Natural killer cell (primary cell): ENCODE results near the gene ATP1B1. TPM values are rescaled to one million over a fixed set of nuclear protein-coding genes. Genes with fewer than 3 reads are reported as not detected.

Source experiments
- ATAC-seq, 3 donors: fragments of 150-1000 bp in 2 of 3; fragments of 200-7000 bp in 1 of 3; cut with Tn5 transposase; 1 replicate in 1 of 3; 2 replicates in 2 of 3; pipeline ENCODE4 v1.10.0; 2021; ENCODE audit warnings: mild to moderate bottlenecking in 2 of 3, moderate library complexity in 2 of 3
- DNase-seq, 2 donors: peaks; one replicate each; pipeline versions ENCODE4 v3.0.0 to v3.0.0-alpha.2; 2013 to 2021; ENCODE audit warnings: mixed read lengths in 1 of 2
- H3K27ac ChIP-seq: one replicate; pipeline ENCODE4 v1.5.1; 2013; ENCODE audit warnings: mild to moderate bottlenecking, low read length
- H3K27me3 ChIP-seq: one replicate; pipeline ENCODE4 v1.6.1; 2013; ENCODE audit warnings: low read length; ENCODE audit not compliant: control insufficient read depth, insufficient read depth
- H3K36me3 ChIP-seq: one replicate; pipeline ENCODE4 v1.6.1; 2013; ENCODE audit warnings: low read length; ENCODE audit not compliant: control insufficient read depth, insufficient read depth
- H3K4me1 ChIP-seq: one replicate; pipeline ENCODE4 v1.6.1; 2013; ENCODE audit warnings: low read length; ENCODE audit not compliant: control insufficient read depth, insufficient read depth
- H3K4me3 ChIP-seq: one replicate; pipeline ENCODE4 v1.5.1; 2013; ENCODE audit warnings: low read length
- H3K9me3 ChIP-seq: one replicate; pipeline ENCODE4 v1.6.1; 2013; ENCODE audit warnings: low read length; ENCODE audit not compliant: control insufficient read depth, insufficient read depth
- H3K27ac Mint-ChIP-seq, 2 donors: one replicate each; pipeline ENCODE4 v1.8.0; 2022; ENCODE audit warnings: mild to moderate bottlenecking in 2 of 2, mixed read lengths in 2 of 2, moderate library complexity in 1 of 2
- H3K27me3 Mint-ChIP-seq, 2 donors: one replicate each; pipeline ENCODE4 v1.8.0; 2022; ENCODE audit warnings: low read depth in 2 of 2, mixed read lengths in 2 of 2
- H3K36me3 Mint-ChIP-seq: one replicate; pipeline ENCODE4 v1.8.0; 2022; ENCODE audit warnings: mixed read lengths
- H3K4me1 Mint-ChIP-seq, 2 donors: one replicate each; pipeline ENCODE4 v1.8.0; 2022; ENCODE audit warnings: mixed read lengths in 2 of 2
- H3K4me3 Mint-ChIP-seq: one replicate; pipeline ENCODE4 v1.8.0; 2022; ENCODE audit warnings: mild to moderate bottlenecking, moderate library complexity, mixed read lengths
- H3K9me3 Mint-ChIP-seq, 2 donors: one replicate each; pipeline ENCODE4 v1.8.0; 2022; ENCODE audit warnings: mixed read lengths in 2 of 2
- WGBS: methylation state at CpG from one replicate; pipeline ENCODE4 v1.1.7; 2013; ENCODE audit warnings: missing lambda C conversion rate; ENCODE audit not compliant: insufficient coverage; 5-methylcytosine and 5-hydroxymethylcytosine counted together
- intact Hi-C: fragments of 100-400 bp; cut with micrococcal nuclease; formaldehyde crosslinking; loops from one replicate; pipeline ENCODE4 v1.14.2; 2022
- total RNA-seq, 4 donors: library from RNA; stranded (reverse); fragments of 120-200 nt in 1 of 4; gene quantifications; one replicate each; pipeline versions ENCODE4 v1.2.3 to v1.2.4, GENCODE V29; 2013 to 2022
- TF ChIP-seq, protein P1 (sequence below): fragments of 200-600 bp; IDR thresholded peaks from one replicate; pipeline ENCODE4 v1.8.0; 2022; ENCODE audit warnings: antibody characterized with exemption

ATP1B1 gene
- total RNA-seq, 3 donors from 2014 or later (not counting 1 experiment from before 2014, with no cell fraction given) = 3.4 to 10.4 (median 4.9) TPM

GRCh38 chr1:169155675-169156074, 49.2 kb downstream of the ATP1B1 start:
- intact Hi-C loops = no loop called here
- Mint-ChIP-seq H3K27ac (no peak overlapping the region), H3K4me1 (no peaks in the 10 kb centered on the region), H3K9me3 (no peaks in the 10 kb centered on the region), H3K27me3 (no peaks in the 10 kb centered on the region), H3K4me3 (no peak overlapping the region), H3K36me3 (no peaks in the 10 kb centered on the region)
- ATAC-seq = no peak
- Histone ChIP-seq H3K36me3 (no peaks in the 10 kb centered on the region), H3K9me3 (no peaks in the 10 kb centered on the region), H3K27ac (no peak overlapping the region), H3K27me3 (no peaks in the 10 kb centered on the region), H3K4me1 (no peaks in the 10 kb centered on the region), H3K4me3 (no peak overlapping the region)
- 63% methylated on average over 1 of the region's 1 CpG for WGBS
- DNase-seq = no peak
- TF ChIP-seq, protein P1, sequence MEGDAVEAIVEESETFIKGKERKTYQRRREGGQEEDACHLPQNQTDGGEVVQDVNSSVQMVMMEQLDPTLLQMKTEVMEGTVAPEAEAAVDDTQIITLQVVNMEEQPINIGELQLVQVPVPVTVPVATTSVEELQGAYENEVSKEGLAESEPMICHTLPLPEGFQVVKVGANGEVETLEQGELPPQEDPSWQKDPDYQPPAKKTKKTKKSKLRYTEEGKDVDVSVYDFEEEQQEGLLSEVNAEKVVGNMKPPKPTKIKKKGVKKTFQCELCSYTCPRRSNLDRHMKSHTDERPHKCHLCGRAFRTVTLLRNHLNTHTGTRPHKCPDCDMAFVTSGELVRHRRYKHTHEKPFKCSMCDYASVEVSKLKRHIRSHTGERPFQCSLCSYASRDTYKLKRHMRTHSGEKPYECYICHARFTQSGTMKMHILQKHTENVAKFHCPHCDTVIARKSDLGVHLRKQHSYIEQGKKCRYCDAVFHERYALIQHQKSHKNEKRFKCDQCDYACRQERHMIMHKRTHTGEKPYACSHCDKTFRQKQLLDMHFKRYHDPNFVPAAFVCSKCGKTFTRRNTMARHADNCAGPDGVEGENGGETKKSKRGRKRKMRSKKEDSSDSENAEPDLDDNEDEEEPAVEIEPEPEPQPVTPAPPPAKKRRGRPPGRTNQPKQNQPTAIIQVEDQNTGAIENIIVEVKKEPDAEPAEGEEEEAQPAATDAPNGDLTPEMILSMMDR = no peak

DNA sequence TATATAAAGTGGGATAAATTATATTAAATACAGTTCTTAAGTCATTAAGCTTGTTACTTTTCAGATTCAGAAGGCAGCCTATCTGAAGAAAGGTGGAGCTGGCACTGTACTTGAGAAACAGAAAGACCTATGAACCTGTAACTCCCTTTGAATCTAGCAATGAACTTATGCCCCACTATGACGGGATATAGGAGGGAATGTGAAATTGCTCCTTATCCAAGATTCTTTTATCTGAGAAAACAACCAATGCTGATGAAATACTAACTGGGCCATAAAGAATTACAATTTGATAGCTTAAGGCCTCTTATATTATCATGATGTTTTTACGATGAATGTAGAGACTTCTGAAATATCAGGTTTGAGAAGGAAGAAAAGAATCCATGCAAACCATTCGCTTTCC, 50.1 kb downstream of the ATP1B1 start:
- no peak overlapping the region for H3K4me3 Mint-ChIP-seq
- DNase-seq (no peak), ATAC-seq (no peak)
- H3K27me3 Mint-ChIP-seq = no peaks in the 10 kb centered on the region
- WGBS = 100% methylated on average over 2 of the region's 3 CpGs
- Histone ChIP-seq H3K4me3 (no peak overlapping the region), H3K27me3 (no peaks in the 10 kb centered on the region), H3K36me3 (no peaks in the 10 kb centered on the region), H3K4me1 (no peaks in the 10 kb centered on the region), H3K27ac (no peak overlapping the region), H3K9me3 (no peaks in the 10 kb centered on the region)
- no peaks in the 10 kb centered on the region for H3K9me3 Mint-ChIP-seq
- no peak overlapping the region for H3K27ac Mint-ChIP-seq
- no peaks in the 10 kb centered on the region for H3K36me3 Mint-ChIP-seq
- H3K4me1 Mint-ChIP-seq = no peaks in the 10 kb centered on the region
- TF ChIP-seq, protein P1 = no peak
- intact Hi-C loops = no loop called here

DNA sequence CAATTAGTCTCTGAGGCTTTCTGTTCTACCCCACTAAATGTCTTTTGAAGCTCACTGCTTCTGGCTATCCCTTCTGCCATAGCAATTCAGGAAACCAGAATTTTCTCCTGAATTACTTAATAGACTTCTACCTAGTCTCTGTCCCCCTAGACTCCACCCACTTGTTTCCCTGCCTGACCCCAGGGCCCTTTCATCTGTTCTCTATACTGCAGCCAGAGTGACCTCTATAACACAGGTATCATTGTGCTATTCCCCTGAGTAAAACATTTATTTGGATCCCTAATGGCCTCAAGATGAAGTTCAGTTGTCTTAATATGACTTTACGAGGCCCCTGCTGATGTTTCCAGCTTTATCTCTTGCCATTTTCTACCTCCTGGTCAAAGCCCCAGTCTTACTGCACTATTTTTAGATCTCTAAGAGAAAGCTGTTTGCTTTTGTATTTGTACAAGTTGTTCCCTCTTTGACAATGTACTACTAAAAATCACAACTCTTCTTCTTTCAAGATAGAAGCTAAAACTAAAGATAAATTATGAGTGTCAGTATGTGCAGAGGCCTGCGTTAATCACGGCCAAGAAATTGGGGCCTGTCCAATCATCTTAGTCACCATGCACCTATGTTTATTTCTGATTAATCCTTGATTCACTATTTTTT, 54.5 kb downstream of the ATP1B1 start:
- no peaks in the 10 kb centered on the region for H3K36me3 Mint-ChIP-seq
- Histone ChIP-seq H3K27ac (no peak overlapping the region), H3K27me3 (no peaks in the 10 kb centered on the region), H3K4me3 (no peak overlapping the region), H3K9me3 (no peaks in the 10 kb centered on the region), H3K4me1 (no peaks in the 10 kb centered on the region), H3K36me3 (no peaks in the 10 kb centered on the region)
- DNase-seq (no peak), ATAC-seq (no peak)
- intact Hi-C loops = no loop called here
- H3K27me3 Mint-ChIP-seq = no peaks in the 10 kb centered on the region
- TF ChIP-seq, protein P1 = no peak
- no peaks in the 10 kb centered on the region for H3K9me3 Mint-ChIP-seq
- 97% methylated on average over 3 of the region's 3 CpGs for WGBS
- no peak overlapping the region for H3K4me3 Mint-ChIP-seq
- H3K27ac Mint-ChIP-seq = no peak overlapping the region
- H3K4me1 Mint-ChIP-seq = no peaks in the 10 kb centered on the region
